A549 treated with RU486 at 1 μM for 4 hours (cell line): ENCODE results near the gene DEPDC4. TPM values are rescaled to one million over a fixed set of nuclear protein-coding genes. Genes with fewer than 3 reads are reported as not detected.

Experiments
- total RNA-seq: library from RNA; stranded (reverse); fragments of 200-300 nt; extraction: Qiagen RNA extraction; gene quantifications from 5 replicates; pipeline ENCODE4 v1.2.3, GENCODE V29; 2022; ENCODE audit warnings: low read depth

DEPDC4 gene
- total RNA-seq, result 0.30 to 2.7 TPM (median 1.4 TPM) in 5 replicates

DNA sequence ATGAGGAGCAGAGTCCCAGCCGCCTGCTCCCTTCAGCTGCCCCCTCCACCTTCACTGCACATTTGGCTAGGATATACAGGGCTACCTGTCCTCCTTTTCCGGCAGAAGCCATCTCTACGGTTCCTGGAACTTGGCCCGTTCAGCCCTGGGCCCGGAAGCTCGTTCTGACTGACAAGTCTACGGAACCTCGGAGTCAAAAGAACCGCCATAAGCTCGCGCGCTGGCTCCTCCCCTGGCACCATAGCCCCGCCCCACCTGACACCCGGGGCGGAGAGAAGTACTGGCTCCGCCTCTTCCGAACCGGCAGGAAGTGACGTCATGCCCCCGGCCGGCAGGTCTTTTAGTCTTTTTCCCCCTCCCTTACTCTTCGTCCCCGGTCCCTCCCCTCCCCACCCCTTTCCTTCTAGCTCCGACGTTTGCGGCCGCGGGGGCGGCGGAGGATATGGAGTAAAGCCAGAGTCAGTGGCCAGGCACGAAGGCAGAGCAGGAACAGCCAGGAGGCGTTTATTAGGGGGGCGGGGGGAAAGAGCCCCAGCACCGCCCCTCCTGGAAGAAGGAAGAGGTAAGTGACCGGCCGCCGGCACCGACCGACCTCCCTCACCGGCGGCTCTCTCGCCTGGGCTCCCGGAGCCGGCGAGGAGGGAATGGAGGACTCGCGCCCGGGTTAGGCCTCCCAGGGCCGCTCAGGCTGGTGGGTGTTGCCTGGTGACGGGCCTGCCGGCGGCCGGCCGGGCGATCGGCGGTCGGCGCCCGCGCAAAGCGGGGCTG, at the start of gene DEPDC4, which contains the start of gene SCYL2:
Gene DEPDC4, minus strand, starts transcription at position 245 of the 768 bp plus-strand sequence. Its CDS starts 3 bp downstream, at position 242.
Gene SCYL2, plus strand, starts transcription at position 343 of the 768 bp plus-strand sequence. CDS start 15,794 bp downstream, outside the sequence.

DNA sequence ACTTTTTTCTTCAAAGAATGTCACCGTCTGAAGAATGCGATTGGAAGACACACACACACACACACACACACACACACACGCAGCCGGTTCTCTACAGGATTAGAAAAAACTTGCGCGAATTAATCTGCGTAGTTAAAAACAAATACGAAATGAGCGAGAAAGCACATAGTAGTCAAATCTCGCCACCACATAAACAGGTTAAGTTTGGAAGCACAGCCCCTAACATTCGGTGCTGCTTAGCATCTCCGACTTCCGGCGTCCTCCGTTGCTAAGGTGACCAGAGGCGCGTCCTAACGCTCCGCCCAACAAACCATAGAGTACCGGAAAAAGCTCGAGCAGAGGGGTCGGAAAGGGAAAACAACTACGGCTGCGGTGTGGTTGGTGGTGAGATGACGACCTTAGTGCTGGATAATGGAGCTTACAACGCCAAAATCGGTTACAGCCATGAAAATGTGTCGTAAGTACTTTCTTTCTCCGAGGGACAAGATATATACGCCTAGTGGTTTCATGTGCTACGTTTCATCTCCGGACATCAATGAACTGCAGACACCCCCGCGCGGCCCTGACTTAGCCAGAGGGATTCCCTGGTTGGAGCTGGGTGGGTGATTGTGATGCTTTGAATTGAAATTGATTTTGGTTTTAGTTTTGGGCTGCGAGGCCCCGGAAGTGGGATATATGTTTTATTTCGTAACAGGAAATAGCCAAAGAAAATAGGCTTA, 66.3 kb downstream of the DEPDC4 start, which contains the start of gene ACTR6:
Gene ACTR6, plus strand, starts transcription at position 353 of the 719 bp plus-strand sequence. Its CDS starts 37 bp downstream, at position 390.

Other genes starting within 250 kb of the DEPDC4 start
- gene BLTP3B, start 124.2 kb downstream of the DEPDC4 start, total RNA-seq, result 6.2 to 14.4 TPM (median 12.6 TPM) in 5 replicates
- 11.1 to 34.0 TPM (median 25.6 TPM) in 5 replicates for gene ACTR6, start 66.3 kb downstream of the DEPDC4 start, total RNA-seq
- 8.8 to 21.2 TPM (median 20.7 TPM) in 5 replicates for gene SCYL2, start 98 bp upstream of the DEPDC4 start, total RNA-seq
- 0.02 TPM in 1 of 5 replicates, not detected in the others for gene SLC17A8, start 90.0 kb upstream of the DEPDC4 start, total RNA-seq
- 0.07 TPM in 1 of 5 replicates, not detected in the others for gene NR1H4, start 206.8 kb upstream of the DEPDC4 start, total RNA-seq